H1 (cell line): ENCODE data around the gene MAP9. TPM values are rescaled to one million over a fixed set of nuclear protein-coding genes. Genes with fewer than 3 reads are reported as not detected.

ENCODE experiments used
- CTCF ChIA-PET: fragments of 300-600 bp; sonication (Branson Sonifier 250); formaldehyde crosslinking; loops from one replicate; lab custom pipeline; 2021; ENCODE audit not compliant: partially characterized antibody; lab: Charles Lee
- POLR2A ChIA-PET: fragments of 300-600 bp; sonication (Branson Sonifier 250); formaldehyde crosslinking; loops from one replicate; lab custom pipeline; 2021; ENCODE audit warnings: inconsistent platforms; ENCODE audit not compliant: partially characterized antibody; lab: Charles Lee
- DNase-seq, 2 experiments: peaks; one replicate each; pipeline versions ENCODE4 v3.0.0 to v3.0.0-alpha.2; 2010 to 2022; ENCODE audit warnings: low spot score in 2 of 2, low read depth in 1 of 2, mixed read lengths in 1 of 2
- FAIRE-seq: peaks from 2 replicates; lab custom pipeline; 2011; peaks lifted over from hg19 to GRCh38; lab: Jason Lieb, UNC
- H2AFZ ChIP-seq: 2 replicates; pipeline ENCODE4 v1.8.1; 2012; ENCODE audit warnings: low read length, inconsistent platforms
- H2AK5ac ChIP-seq: 2 replicates; pipeline ENCODE4 v1.6.1; 2013; ENCODE audit warnings: low read depth, low read length
- H2BK120ac ChIP-seq: replicated peaks from 2 replicates; pipeline ENCODE3; 2013; ENCODE audit warnings: low read depth, low read length, inconsistent platforms
- H2BK12ac ChIP-seq: 2 replicates; pipeline ENCODE4 v1.6.1; 2013; ENCODE audit warnings: low read depth, low read length
- H2BK15ac ChIP-seq: 2 replicates; pipeline ENCODE4 v1.6.1; 2013; ENCODE audit warnings: low read length
- H2BK20ac ChIP-seq: 2 replicates; pipeline ENCODE4 v1.6.1; 2013; ENCODE audit warnings: low read length
- H2BK5ac ChIP-seq: 2 replicates; pipeline ENCODE4 v1.6.1; 2013; ENCODE audit warnings: low read depth, low read length
- H3K14ac ChIP-seq: 2 replicates; pipeline ENCODE4 v1.6.1; 2013; ENCODE audit warnings: inconsistent platforms; ENCODE audit not compliant: insufficient read length
- H3K18ac ChIP-seq: 2 replicates; pipeline ENCODE4 v1.6.1; 2013; ENCODE audit warnings: low read length; ENCODE audit errors: extremely low read depth
- H3K23ac ChIP-seq: 2 replicates; pipeline ENCODE4 v1.6.1; 2013; ENCODE audit warnings: inconsistent platforms; ENCODE audit not compliant: insufficient read length
- H3K23me2 ChIP-seq: 2 replicates; pipeline ENCODE4 v1.6.1; 2013; ENCODE audit warnings: low read depth, low read length
- H3K27ac ChIP-seq: 2 replicates; pipeline ENCODE4 v1.6.1; 2011; ENCODE audit warnings: low read depth, low read length, inconsistent platforms
- H3K27me3 ChIP-seq, 4 experiments: replicated peaks in 1 of 4; 1 replicate in 1 of 4; 2 replicates in 3 of 4; pipeline versions ENCODE4 v1.6.1 to v1.8.1; 2011 to 2013; ENCODE audit warnings: low read length in 3 of 4, mild to moderate bottlenecking in 3 of 4, inconsistent platforms in 2 of 4, mixed read lengths in 2 of 4, moderate library complexity in 1 of 4; ENCODE audit not compliant: control insufficient read depth in 3 of 4, insufficient read depth in 3 of 4; ENCODE audit errors: extremely low read depth in 1 of 4
- H3K36me3 ChIP-seq, 4 experiments: 2 replicates each; pipeline versions ENCODE4 v1.6.1 to v1.8.1; 2011 to 2013; ENCODE audit warnings: mild to moderate bottlenecking in 4 of 4, low read length in 3 of 4, moderate library complexity in 2 of 4, control low read depth in 1 of 4, inconsistent platforms in 1 of 4; ENCODE audit not compliant: insufficient read depth in 4 of 4, control insufficient read depth in 2 of 4
- H3K4ac ChIP-seq: replicated peaks from 2 replicates; pipeline ENCODE3; 2013; ENCODE audit warnings: low read length, low read depth, mixed read lengths, inconsistent platforms; ENCODE audit not compliant: insufficient read length
- H3K4me1 ChIP-seq, 4 experiments: replicated peaks in 1 of 4; 1 replicate in 1 of 4; 2 replicates in 3 of 4; pipeline versions ENCODE4 v1.6.1 to v1.8.1; 2011 to 2013; ENCODE audit warnings: low read length in 3 of 4, inconsistent platforms in 2 of 4, mixed read lengths in 1 of 4; ENCODE audit not compliant: insufficient read depth in 4 of 4, control insufficient read depth in 3 of 4
- H3K4me2 ChIP-seq, 2 experiments: 2 replicates each; pipeline versions ENCODE4 v1.6.1 to v1.8.1; 2011 to 2013; ENCODE audit warnings: low read depth in 2 of 2, low read length in 2 of 2, control low read depth in 1 of 2, inconsistent platforms in 1 of 2, mild to moderate bottlenecking in 1 of 2; ENCODE audit not compliant: insufficient read depth in 1 of 2
- H3K4me3 ChIP-seq, 4 experiments: fragments of 200-600, 300-600 bp in 1 of 4; sonication (generic), shearing (Covaris generic), sonication (Bioruptor Twin) in 1 of 4; 2 replicates each; pipeline versions ENCODE4 v1.5.1 to v1.8.1; 2011 to 2016; ENCODE audit warnings: low read length in 4 of 4, low read depth in 3 of 4, control low read depth in 2 of 4, inconsistent platforms in 2 of 4, mild to moderate bottlenecking in 2 of 4, mixed read lengths in 1 of 4, moderate library complexity in 1 of 4; ENCODE audit not compliant: insufficient read depth in 2 of 4; ENCODE audit errors: extremely low read depth in 1 of 4
- H3K56ac ChIP-seq: replicated peaks from 2 replicates; pipeline ENCODE3; 2013; ENCODE audit warnings: low read depth, mild to moderate bottlenecking, mixed read lengths, low read length, inconsistent platforms; ENCODE audit not compliant: insufficient read length
- H3K79me1 ChIP-seq: 2 replicates; pipeline ENCODE4 v1.6.1; 2013; ENCODE audit warnings: low read depth, low read length, control low read depth
- H3K79me2 ChIP-seq, 2 experiments: 2 replicates each; pipeline versions ENCODE4 v1.6.1 to v1.8.1; 2012 to 2013; ENCODE audit warnings: low read length in 2 of 2, mild to moderate bottlenecking in 2 of 2, inconsistent platforms in 1 of 2; ENCODE audit not compliant: insufficient read depth in 2 of 2, control insufficient read depth in 1 of 2
- H3K9ac ChIP-seq, 4 experiments: replicated peaks in 1 of 4; 1 replicate in 1 of 4; 2 replicates in 3 of 4; pipeline versions ENCODE4 v1.6.1 to v1.8.1; 2011 to 2013; ENCODE audit warnings: low read depth in 3 of 4, low read length in 3 of 4, control low read depth in 2 of 4, mild to moderate bottlenecking in 2 of 4, moderate library complexity in 2 of 4, inconsistent platforms in 1 of 4; ENCODE audit errors: extremely low read depth in 1 of 4
- H3K9me3 ChIP-seq, 2 experiments: 2 replicates each; pipeline versions ENCODE4 v1.6.1 to v1.8.1; 2012 to 2013; ENCODE audit warnings: mild to moderate bottlenecking in 2 of 2, moderate library complexity in 2 of 2, control low read depth in 1 of 2, inconsistent platforms in 1 of 2, low read depth in 1 of 2, low read length in 1 of 2, mixed read lengths in 1 of 2; ENCODE audit not compliant: insufficient read depth in 2 of 2
- H4K20me1 ChIP-seq, 2 experiments: replicated peaks in 1 of 2; 2 replicates each; pipeline versions ENCODE3 to v1.8.1; 2011 to 2013; ENCODE audit warnings: inconsistent platforms in 2 of 2, low read length in 2 of 2, mild to moderate bottlenecking in 1 of 2; ENCODE audit not compliant: insufficient read depth in 2 of 2, control insufficient read depth in 1 of 2
- H4K5ac ChIP-seq: 2 replicates; pipeline ENCODE4 v1.6.1; 2013; ENCODE audit warnings: low read length, low read depth, mixed read lengths, inconsistent platforms; ENCODE audit not compliant: insufficient read length
- H4K8ac ChIP-seq: 2 replicates; pipeline ENCODE4 v1.8.0; 2013; ENCODE audit warnings: mild to moderate bottlenecking, moderate library complexity, low read length, inconsistent platforms; ENCODE audit not compliant: insufficient read depth; ENCODE audit errors: extremely low read depth
- H4K91ac ChIP-seq: replicated peaks from 2 replicates; pipeline ENCODE3; 2013; ENCODE audit warnings: low read length, mixed read lengths, inconsistent platforms; ENCODE audit not compliant: insufficient read length
- ATF3 ChIP-seq: IDR thresholded peaks from 2 replicates; pipeline ENCODE4 v1.6.1; 2011; ENCODE audit warnings: low read depth, mild to moderate bottlenecking, low read length; ENCODE audit not compliant: insufficient read depth
- CBX5 ChIP-seq: fragments of 300-800, 300-1000 bp; sonication (generic); IDR thresholded peaks from 2 replicates; pipeline ENCODE4 v1.7.1; 2016; ENCODE audit warnings: antibody characterized with exemption, low read length, low read depth
- CTBP2 ChIP-seq: IDR thresholded peaks from 2 replicates; pipeline ENCODE4 v1.7.0; 2011; ENCODE audit warnings: borderline replicate concordance, mild to moderate bottlenecking, moderate library complexity, mixed read lengths, low read length; ENCODE audit not compliant: insufficient read depth, insufficient read length
- EGR1 ChIP-seq: IDR thresholded peaks from 2 replicates; pipeline ENCODE4 v1.6.1; 2011; ENCODE audit warnings: low read depth, low read length, borderline replicate concordance
- FOSL1 ChIP-seq: IDR thresholded peaks from 2 replicates; pipeline ENCODE4 v1.6.1; 2011; ENCODE audit warnings: mild to moderate bottlenecking, low read depth, low read length, moderate library complexity; ENCODE audit not compliant: insufficient read depth
- GABPA ChIP-seq: IDR thresholded peaks from 2 replicates; pipeline ENCODE4 v1.6.1; 2011; ENCODE audit warnings: mild to moderate bottlenecking, low read length, moderate library complexity, borderline replicate concordance; ENCODE audit not compliant: insufficient read depth
- GTF2F1 ChIP-seq: IDR thresholded peaks from 2 replicates; pipeline ENCODE4 v1.6.1; 2012; ENCODE audit warnings: low read depth, low read length, improper control_type of control experiment, borderline replicate concordance
- HDAC2 ChIP-seq, 2 experiments: fragments of 300-600 bp in 1 of 2; sonication (generic) in 1 of 2; IDR thresholded peaks; 2 replicates each; pipeline ENCODE4 v1.6.1; 2011 to 2012; ENCODE audit warnings: low read depth in 2 of 2, low read length in 2 of 2, mild to moderate bottlenecking in 2 of 2, moderate library complexity in 2 of 2, borderline replicate concordance in 1 of 2, inconsistent platforms in 1 of 2
- JUN ChIP-seq: IDR thresholded peaks from 2 replicates; pipeline ENCODE4 v1.6.1; 2011; ENCODE audit warnings: low read depth, mild to moderate bottlenecking, improper control_type of control experiment, low read length
- PHF8 ChIP-seq: fragments of 200-600 bp; sonication (generic); conservative IDR thresholded peaks from 2 replicates; pipeline ENCODE4 v1.7.1; 2012; ENCODE audit warnings: low read depth, mild to moderate bottlenecking, inconsistent platforms, low read length, moderate library complexity
- SIN3A ChIP-seq, 2 experiments: IDR thresholded peaks in 1 of 2; conservative IDR thresholded peaks in 1 of 2; 2 replicates each; pipeline ENCODE4 v1.6.1; 2011 to 2012; ENCODE audit warnings: low read length in 2 of 2, improper control_type of control experiment in 1 of 2, low read depth in 1 of 2, mild to moderate bottlenecking in 1 of 2
- SP1 ChIP-seq: IDR thresholded peaks from 2 replicates; pipeline ENCODE4 v1.6.1; 2011; ENCODE audit warnings: low read depth, low read length
- TCF12 ChIP-seq: IDR thresholded peaks from 2 replicates; pipeline ENCODE4 v1.6.1; 2011; ENCODE audit warnings: low read depth, mild to moderate bottlenecking, low read length
- WGBS, 2 experiments: shearing (Covaris generic) in 1 of 2; methylation state at CpG; one replicate each; pipeline versions ENCODE4 v1.1.6 to v1.1.7; 2013 to 2015; ENCODE audit warnings: low lambda C conversion rate in 2 of 2, mixed read lengths in 2 of 2, inconsistent platforms in 1 of 2, low coverage in 1 of 2, missing lambda C conversion rate in 1 of 2; ENCODE audit not compliant: insufficient replicate concordance in 2 of 2, insufficient coverage in 1 of 2, insufficient read length in 1 of 2; ENCODE audit errors: extremely low coverage in 1 of 2, missing lambda C conversion rate in 1 of 2; 5-methylcytosine and 5-hydroxymethylcytosine counted together
- polyA plus RNA-seq, 7 experiments: library from polyadenylated mRNA; depleted of rRNA in 3 of 7; stranded (reverse) in 5 of 7; unstranded in 2 of 7; fragments of >200 nt in 5 of 7; fragments of 200-250 nt in 2 of 7; gene quantifications; 1 replicate in 5 of 7; 2 replicates in 1 of 7; 4 replicates in 1 of 7; pipeline versions ENCODE4 v1.2.1 to v1.2.3, GENCODE V29; 2011 to 2013; ENCODE audit warnings: missing spikeins in 2 of 7, mixed read lengths in 2 of 7
- total RNA-seq: library from RNA; stranded (reverse); fragmentation: NEBNext Ultra II Directional; extraction: Animal tissue kit (Norgen Biotek cat#: 25700); gene quantifications from 2 replicates; pipeline ENCODE4 v1.2.1, GENCODE V29; 2021

Gene MAP9
- total and polyA plus RNA-seq, 2 of the 8 experiments (the other 6 are each of a cell fraction or from before 2014, with no cell fraction given), result 2.1 to 18.9 TPM

- no peak overlapping the region for H3K27ac ChIP-seq
- no peak overlapping the region for H3K4ac ChIP-seq
- H3K9ac ChIP-seq, result no peak overlapping the region
- no peak overlapping the region for H3K18ac ChIP-seq
- H3K79me2 ChIP-seq, result no peaks in the 10 kb centered on the region
- DNase-seq, result no peak
- H2BK20ac ChIP-seq, result no peak overlapping the region
- no peaks in the 10 kb centered on the region for H3K4me1 ChIP-seq
- no peaks in the 10 kb centered on the region for H3K79me1 ChIP-seq
- no peak overlapping the region for H3K23ac ChIP-seq
- ChIA-PET CTCF (interaction anchor here (0.7 to 1.1 kb wide), 3 partner anchors 12 to 729 kb away, joined by 3 read pairs; no protein-coding TSS in a partner anchor), POLR2A (no interaction called here)
- H2BK12ac ChIP-seq, result no peak overlapping the region
- 100% methylated on average over 1 of the region's 1 CpG; no CpG with 5 or more reads in 1 of the 2 experiments for WGBS, 2 experiments
- H3K9me3 ChIP-seq, result peaks cover 5 to 9% of the 10 kb centered on the region in 2 experiments; a peak in 3 of 4 replicates
- no peaks in the 10 kb centered on the region for H3K36me3 ChIP-seq
- no peak overlapping the region for H3K4me3 ChIP-seq
- H3K56ac ChIP-seq, result no peak overlapping the region
- no peak overlapping the region for H2BK15ac ChIP-seq
- H4K8ac ChIP-seq, result no peak overlapping the region
- no peak overlapping the region for H2BK120ac ChIP-seq
- FAIRE-seq, result no peak
- no peak overlapping the region for H2BK5ac ChIP-seq
- H4K5ac ChIP-seq, result no peak overlapping the region
- H4K91ac ChIP-seq, result no peak overlapping the region
- H2AFZ ChIP-seq, result no peak overlapping the region
- no peak overlapping the region for H2AK5ac ChIP-seq
- H3K14ac ChIP-seq, result no peak overlapping the region
- no peaks in the 10 kb centered on the region for H4K20me1 ChIP-seq
- H3K27me3 ChIP-seq, result no peaks in the 10 kb centered on the region
- H3K23me2 ChIP-seq, result no peaks in the 10 kb centered on the region
- H3K4me2 ChIP-seq, result no peak overlapping the region
- TF ChIP-seq SP1, result no peak
- no peak for TF ChIP-seq TCF12
- no peak for TF ChIP-seq JUN
- TF ChIP-seq HDAC2 (IDR thresholded peaks at IDR 0.05; ENCODE audit: borderline replicate concordance in 1 of 2, low read depth in 2 of 2, low read length in 2 of 2), result no peak
- no peak for TF ChIP-seq FOSL1
- no peak for TF ChIP-seq SIN3A (conservative IDR thresholded peaks at IDR 0.05 in 1 of 2, IDR thresholded peaks at IDR 0.05 in 1 of 2; ENCODE audit: low read depth in 1 of 2, low read length in 2 of 2)
- no peak for TF ChIP-seq EGR1
- TF ChIP-seq CTBP2, result no peak
- no peak for TF ChIP-seq CBX5
- TF ChIP-seq ATF3, result no peak
- TF ChIP-seq PHF8, result no peak
- TF ChIP-seq GTF2F1, result no peak
- no peak for TF ChIP-seq GABPA
Observed at GRCh38 chr4:155338196-155338595, 38.6 kb downstream of the MAP9 start.
